Lower leg skin (tissue), 3 donors: Measurements from ENCODE around the gene DVL1.

Experiments used
- POLR2A ChIP-seq, 2 donors: fragments of 450-650 bp; IDR thresholded peaks; one replicate each; pipeline ENCODE4 v1.6.1; 2016 to 2017; ENCODE audit warnings: antibody characterized with exemption in 2 of 2, mild to moderate bottlenecking in 1 of 2, moderate library complexity in 1 of 2
- TF ChIP-seq, protein P1 (sequence below), 3 donors: fragments of 450-650 bp; IDR thresholded peaks; one replicate each; pipeline ENCODE4 v1.5.1; 2016; ENCODE audit warnings: antibody characterized with exemption in 3 of 3, mild to moderate bottlenecking in 3 of 3, moderate library complexity in 2 of 3

DNA sequence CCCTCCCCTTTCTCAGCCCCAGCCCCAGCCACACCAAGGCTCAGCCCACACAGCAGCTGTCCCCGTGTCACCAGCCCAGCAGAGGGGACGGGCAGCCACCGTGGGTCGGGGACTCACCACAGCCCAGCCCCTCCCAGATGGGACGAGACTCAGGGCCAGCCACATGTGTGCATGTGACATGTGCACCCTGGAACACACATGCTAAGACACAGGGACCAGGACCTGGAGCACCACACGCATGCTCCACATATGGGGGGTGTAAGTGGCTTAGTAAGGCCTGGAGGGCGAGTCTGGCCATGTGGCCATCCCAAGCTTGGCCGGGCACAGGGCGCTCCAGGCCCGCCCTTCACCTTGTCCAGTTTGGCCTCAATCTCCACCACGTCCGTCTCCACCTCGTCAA is 45.5 kb downstream of the DVL1 start:
- TF ChIP-seq, protein P1, sequence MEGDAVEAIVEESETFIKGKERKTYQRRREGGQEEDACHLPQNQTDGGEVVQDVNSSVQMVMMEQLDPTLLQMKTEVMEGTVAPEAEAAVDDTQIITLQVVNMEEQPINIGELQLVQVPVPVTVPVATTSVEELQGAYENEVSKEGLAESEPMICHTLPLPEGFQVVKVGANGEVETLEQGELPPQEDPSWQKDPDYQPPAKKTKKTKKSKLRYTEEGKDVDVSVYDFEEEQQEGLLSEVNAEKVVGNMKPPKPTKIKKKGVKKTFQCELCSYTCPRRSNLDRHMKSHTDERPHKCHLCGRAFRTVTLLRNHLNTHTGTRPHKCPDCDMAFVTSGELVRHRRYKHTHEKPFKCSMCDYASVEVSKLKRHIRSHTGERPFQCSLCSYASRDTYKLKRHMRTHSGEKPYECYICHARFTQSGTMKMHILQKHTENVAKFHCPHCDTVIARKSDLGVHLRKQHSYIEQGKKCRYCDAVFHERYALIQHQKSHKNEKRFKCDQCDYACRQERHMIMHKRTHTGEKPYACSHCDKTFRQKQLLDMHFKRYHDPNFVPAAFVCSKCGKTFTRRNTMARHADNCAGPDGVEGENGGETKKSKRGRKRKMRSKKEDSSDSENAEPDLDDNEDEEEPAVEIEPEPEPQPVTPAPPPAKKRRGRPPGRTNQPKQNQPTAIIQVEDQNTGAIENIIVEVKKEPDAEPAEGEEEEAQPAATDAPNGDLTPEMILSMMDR (IDR thresholded peaks at IDR 0.05) = no peak
- TF ChIP-seq POLR2A (IDR thresholded peaks at IDR 0.05) = no peak
